Hematopoietic multipotent progenitor cell treated with erythropoietin and hydrocortisone succinate and interleukin-3 and kit ligand, for 17 days (in vitro differentiated cells): ENCODE measurements around the gene SH3D19.

ENCODE experiments used
- DNase-seq: peaks from one replicate; pipeline ENCODE4 v3.0.0-alpha.2; 2015; ENCODE audit warnings: low spot score

Gene SH3D19, protein sequence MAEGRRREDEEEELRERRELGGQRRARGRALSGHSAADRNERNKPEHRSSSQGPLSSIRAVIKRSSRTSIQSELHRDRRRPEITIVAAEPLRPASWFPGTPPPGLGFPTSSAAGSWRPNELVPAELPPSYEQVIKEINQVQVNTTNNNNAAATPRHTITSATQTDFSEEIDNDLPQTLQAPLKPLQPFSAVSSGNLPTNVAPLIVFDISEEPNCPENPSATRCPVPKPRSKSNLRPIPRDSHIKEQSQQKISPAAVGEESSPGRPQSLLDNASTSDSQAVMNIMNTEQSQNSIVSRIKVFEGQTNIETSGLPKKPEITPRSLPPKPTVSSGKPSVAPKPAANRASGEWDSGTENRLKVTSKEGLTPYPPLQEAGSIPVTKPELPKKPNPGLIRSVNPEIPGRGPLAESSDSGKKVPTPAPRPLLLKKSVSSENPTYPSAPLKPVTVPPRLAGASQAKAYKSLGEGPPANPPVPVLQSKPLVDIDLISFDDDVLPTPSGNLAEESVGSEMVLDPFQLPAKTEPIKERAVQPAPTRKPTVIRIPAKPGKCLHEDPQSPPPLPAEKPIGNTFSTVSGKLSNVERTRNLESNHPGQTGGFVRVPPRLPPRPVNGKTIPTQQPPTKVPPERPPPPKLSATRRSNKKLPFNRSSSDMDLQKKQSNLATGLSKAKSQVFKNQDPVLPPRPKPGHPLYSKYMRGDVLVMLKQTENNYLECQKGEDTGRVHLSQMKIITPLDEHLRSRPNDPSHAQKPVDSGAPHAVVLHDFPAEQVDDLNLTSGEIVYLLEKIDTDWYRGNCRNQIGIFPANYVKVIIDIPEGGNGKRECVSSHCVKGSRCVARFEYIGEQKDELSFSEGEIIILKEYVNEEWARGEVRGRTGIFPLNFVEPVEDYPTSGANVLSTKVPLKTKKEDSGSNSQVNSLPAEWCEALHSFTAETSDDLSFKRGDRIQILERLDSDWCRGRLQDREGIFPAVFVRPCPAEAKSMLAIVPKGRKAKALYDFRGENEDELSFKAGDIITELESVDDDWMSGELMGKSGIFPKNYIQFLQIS

DNA sequence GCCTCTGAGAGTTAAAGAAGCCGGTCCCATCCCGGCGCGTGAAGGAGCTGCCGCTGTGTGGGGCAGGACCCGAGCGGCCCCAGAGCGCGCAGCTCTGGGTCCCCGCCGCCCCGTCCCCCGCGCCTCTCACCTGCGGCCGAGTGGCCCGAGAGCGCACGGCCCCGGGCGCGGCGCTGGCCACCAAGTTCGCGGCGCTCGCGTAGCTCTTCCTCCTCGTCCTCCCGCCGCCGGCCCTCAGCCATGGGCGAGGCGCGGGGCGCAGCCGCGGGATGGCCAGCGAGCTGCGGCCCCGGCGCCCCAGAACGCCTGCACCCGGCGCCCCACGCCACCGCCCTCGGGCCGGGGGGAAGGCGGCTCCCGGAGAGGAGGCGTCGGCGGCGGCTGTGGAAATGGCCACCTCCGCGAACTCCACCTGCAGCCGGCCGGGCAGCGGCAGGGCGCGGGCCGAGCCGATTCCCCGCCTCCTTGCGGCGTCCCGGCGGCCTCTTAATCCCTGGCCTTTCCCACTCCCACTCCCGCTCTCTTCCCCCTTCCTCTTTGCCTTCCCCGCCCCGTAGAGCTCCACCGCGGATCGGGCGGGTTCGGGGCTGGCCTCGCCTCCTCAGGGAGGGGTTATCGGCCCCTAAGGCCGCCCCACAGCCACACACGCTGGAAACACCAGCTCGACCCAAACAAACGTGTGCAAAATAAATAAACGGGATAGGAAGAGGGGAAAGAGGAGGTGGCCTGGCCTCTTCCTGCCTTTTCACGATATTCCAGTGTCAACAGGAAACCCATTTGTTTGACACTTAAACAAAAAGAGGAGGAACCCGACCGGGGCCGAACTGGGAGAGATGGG is at the start of gene SH3D19:
SH3D19 (minus strand) TSS at position 495 of the 838 bp plus-strand sequence; CDS start at position 242, 253 bp downstream.
- DNase-seq = no peak

GRCh38 chr4:151362404-151363164 is 37.2 kb upstream of the SH3D19 start:
- peak; percentile 43 for DNase-seq

- DNase-seq = no peak
These were observed 36.6 kb upstream of the SH3D19 start for GRCh38 chr4:151361966-151362365.

DNA sequence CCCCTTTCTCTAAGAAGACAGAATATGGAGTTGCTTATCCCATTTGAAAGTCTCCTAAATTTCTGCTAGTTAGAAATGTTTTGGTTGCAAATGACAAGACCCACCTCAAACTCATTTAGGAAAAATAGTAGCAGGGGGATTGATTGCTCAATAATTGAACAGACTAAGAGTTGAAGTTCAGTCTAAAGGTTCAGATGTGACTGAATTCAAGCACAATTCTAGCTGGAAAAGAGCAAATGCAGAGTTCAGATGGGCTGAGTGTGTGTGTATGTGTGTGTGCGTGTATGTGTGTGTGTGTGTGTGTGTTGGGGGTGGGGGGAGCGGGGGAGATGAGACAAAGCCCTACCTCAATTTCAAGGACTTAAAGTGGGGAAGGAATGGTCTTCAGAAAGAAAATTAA is 35.7 kb upstream of the SH3D19 start:
- no peak for DNase-seq

DNA sequence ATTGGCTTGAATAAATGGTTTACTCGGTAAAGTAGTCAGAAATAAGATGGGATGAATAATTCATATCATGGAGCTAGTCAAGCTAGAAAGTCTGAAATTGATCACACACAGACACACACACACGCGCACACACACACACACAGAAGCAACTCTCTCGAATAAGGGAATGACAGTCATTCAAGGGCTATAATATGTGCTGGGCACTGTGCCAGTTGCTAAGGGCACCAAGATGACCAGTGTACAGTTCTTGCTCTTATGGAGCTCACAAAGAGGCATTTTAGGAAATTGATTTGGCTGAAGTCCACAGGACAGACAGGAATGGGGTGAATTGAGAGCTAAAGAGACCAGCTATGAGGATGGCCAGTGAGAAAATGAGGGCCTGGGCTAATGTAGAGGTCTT is 34.2 kb upstream of the SH3D19 start:
- DNase-seq = no peak

DNA sequence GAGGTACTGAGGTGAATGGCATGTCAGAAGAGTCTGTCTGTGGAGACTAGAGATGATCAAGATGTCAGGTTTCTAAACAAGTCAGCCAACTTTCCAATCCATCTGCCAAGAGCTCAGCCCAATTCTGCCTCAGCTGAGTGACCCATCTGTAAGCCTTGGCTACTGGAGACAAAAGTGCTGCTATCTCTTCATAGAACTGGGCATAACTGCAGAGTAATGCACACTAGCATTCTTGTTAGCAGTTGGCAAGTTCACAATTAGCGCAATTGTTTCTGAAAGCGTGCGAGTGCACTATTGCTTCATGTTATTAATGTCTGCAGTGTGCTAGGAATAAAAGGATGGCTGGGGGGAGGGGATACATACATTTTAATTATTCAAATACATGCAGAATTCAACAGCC is 32.9 kb upstream of the SH3D19 start:
- no peak for DNase-seq

- DNase-seq = no peak
These were observed 31.1 kb upstream of the SH3D19 start for GRCh38 chr4:151356510-151356909.

GRCh38 chr4:151355155-151355554 is 29.8 kb upstream of the SH3D19 start:
- no peak for DNase-seq

DNA sequence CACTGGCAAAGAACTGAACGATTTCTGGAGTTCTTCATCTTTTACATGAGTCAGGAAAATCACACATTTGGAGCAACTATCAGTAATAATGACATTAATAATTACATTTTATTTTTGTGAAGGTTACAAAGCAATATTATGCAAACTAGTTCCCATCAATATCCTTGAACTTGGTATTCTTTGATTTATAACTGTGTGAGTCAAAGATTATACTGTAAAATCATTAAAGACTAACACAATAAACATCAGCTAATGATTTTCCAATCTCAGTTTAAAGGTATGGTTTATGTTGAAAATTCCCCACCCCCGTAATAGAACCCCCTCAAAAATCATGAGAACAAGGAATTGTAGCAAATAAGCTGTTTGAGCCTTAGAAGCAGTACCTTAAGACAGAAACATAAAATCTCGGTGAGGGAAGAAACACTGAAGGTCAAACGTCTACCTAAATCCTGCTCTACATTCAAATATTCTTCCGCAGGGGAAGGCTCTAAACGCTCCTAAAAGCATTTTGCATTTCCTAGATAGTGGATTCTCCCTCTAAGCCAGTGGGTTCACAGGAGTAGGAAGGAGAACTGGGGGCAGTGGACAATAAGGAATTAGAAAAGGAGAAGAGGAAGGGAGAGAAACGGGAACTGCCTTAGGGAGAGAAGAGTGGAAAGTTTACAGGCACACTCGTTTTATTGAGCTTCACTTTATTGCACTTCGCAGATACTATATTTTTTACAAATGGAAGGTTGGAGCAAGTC is 22.3 kb upstream of the SH3D19 start:
- DNase-seq = no peak

DNA sequence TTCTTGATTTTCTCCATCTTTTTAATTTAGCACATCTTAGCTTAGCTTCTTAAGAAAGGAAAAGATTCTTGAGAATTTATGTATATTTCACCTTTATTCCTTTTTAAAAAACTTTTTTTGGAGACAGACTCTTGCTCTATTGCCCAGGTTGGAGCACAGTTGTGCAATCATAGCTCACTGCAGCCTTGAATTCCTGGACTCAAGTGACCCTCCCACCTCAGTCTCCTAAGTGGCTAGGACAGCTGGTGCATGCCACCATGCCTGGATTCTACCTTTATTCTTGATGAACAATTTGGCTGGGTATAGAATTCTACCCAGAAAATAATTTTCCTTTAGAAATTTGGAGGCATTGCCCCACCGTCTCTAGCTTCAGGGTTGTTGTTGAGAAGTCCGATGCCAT is 19.5 kb upstream of the SH3D19 start:
- DNase-seq = no peak

- no peak for DNase-seq
These were observed 15.5 kb upstream of the SH3D19 start for GRCh38 chr4:151340751-151341385.

GRCh38 chr4:151339467-151339866 is 14.1 kb upstream of the SH3D19 start:
- DNase-seq = no peak

DNA sequence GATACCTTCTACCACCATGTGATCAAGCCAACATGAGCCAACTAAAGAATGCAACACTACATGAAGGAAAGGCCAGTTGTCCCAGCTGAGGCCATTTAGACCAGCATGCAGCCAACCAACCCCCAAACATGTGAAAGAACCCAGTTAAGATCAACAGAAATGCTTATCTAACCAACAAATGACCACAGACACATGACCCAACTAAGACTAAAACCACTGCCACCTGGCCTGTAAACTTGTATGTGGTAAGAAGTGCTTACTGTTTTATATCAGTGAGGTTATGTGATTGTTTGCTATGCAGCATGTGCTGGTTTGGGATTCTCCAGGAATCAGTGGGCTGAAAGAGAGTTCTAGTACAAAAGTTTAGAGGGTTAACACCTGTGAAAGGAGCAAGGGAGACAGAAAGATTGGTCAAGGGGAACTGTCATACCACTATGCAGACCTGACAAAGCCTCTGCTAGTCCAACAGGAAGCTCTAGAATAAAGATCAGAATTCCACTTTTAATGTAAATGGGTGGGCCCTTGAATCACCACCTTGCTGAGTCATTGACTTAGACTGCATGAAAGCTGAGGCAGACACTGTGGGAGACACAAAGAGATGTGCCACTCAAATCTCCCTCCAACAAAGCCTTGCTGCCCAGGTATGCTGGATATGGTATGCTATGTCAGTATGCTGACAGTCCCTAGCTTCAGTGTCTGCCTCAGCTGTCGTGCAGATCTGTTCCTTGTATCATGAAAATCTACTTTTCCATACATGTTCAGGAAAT is 6.1 kb upstream of the SH3D19 start:
- no peak for DNase-seq

GRCh38 chr4:151329217-151330007 is 4.0 kb upstream of the SH3D19 start:
- DNase-seq = no peak

GRCh38 chr4:151325949-151326246 is 493 bp upstream of the SH3D19 start:
- no peak for DNase-seq

DNA sequence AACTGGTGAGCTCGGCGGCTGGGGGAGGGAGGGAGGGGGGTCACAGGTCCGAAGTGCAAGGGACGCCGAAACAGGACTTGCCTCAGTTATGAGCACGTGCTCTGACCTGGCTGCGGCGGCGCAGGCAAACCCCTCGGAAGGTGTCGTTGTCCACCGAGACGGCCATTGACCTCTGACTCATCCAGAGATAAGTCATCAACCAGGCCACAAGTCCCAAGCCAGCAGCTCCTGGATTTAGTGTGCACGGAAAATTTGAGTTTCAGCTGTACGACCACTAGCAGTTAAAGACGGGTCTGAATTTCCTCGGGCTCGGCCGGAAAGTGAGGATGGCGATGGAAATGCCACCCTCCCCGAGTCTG is 674 bp downstream of the SH3D19 start:
- DNase-seq = no peak

- no peak for DNase-seq
These were observed 1.2 kb downstream of the SH3D19 start for GRCh38 chr4:151324124-151324751.

DNA sequence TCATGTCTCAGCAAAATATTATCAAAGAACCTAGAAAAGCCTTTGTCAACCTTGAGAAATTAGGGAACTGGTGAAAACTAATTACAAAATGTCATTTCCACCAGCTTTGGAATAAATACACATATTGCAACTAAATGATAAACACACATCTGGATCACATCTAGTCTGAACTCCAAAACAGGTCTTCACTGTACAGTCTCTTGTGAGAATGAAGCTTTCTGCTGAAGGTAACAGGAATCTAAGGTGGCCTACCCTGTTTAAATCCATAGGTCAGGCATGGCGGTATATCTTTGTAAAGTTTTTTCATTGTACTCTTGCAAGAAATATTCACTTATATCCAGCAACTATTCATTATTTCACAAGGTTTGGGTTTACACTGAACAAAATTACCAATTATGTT is 1.7 kb downstream of the SH3D19 start:
- no peak for DNase-seq
